ENCODE data around the gene SHISA9. TPM values are rescaled to one million over a fixed set of nuclear protein-coding genes. Genes with fewer than 3 reads are reported as not detected.

The SHISA9 gene
- total and polyA plus RNA-seq, 3 donors from 2014 or later, result 0.46 to 1.0 (median 0.68) TPM

GRCh38 chr16:13238182-13238581, 336.8 kb downstream of the SHISA9 start:
- WGBS, 2 donors, result 41 to 58% methylated on average over 2 of the region's 2 CpGs
- no peak overlapping the region for H3K27ac ChIP-seq
- DNase-seq, result no peak
- H3K9me3 ChIP-seq, result no peaks in the 10 kb centered on the region
- intact Hi-C loops (cut with DNase I; ENCODE audit: low total_unique reads), result no loop called here
- H3K27me3 ChIP-seq, result no peaks in the 10 kb centered on the region
- H3K4me3 ChIP-seq, result no peak overlapping the region
- H3K4me1 ChIP-seq, result no peaks in the 10 kb centered on the region
- TF ChIP-seq POLR2A (IDR thresholded peaks at IDR 0.05) (no peak), CTCF (IDR thresholded peaks at IDR 0.05) (no peak)
- H3K36me3 ChIP-seq (ENCODE audit: low read depth, missing control alignments), result no peaks in the 10 kb centered on the region

- TF ChIP-seq POLR2A (IDR thresholded peaks at IDR 0.05), result no peak
- no peak for TF ChIP-seq CTCF (IDR thresholded peaks at IDR 0.05)
- WGBS, 2 donors, result 86% methylated on average over 3 of the region's 3 CpGs
- H3K27me3 ChIP-seq, result no peaks in the 10 kb centered on the region
- DNase-seq, result no peak
- no peaks in the 10 kb centered on the region for H3K9me3 ChIP-seq
- intact Hi-C loops (cut with DNase I; ENCODE audit: low total_unique reads), result no loop called here
- H3K4me3 ChIP-seq, result no peak overlapping the region
- H3K36me3 ChIP-seq (ENCODE audit: low read depth, missing control alignments), result no peaks in the 10 kb centered on the region
- no peaks in the 10 kb centered on the region for H3K4me1 ChIP-seq
- H3K27ac ChIP-seq, result no peak overlapping the region
These were observed 340.8 kb downstream of the SHISA9 start for GRCh38 chr16:13242201-13242600.

- H3K36me3 ChIP-seq (ENCODE audit: low read depth, missing control alignments), result no peaks in the 10 kb centered on the region
- 90 to 94% methylated on average over 5 of the region's 5 CpGs for WGBS, 2 donors
- DNase-seq, result no peak
These were observed 343.4 kb downstream of the SHISA9 start for GRCh38 chr16:13244770-13245169.

GRCh38 chr16:13245713-13246377, 344.4 kb downstream of the SHISA9 start:
- 77 to 83% methylated on average over 6 of the region's 6 CpGs for WGBS, 2 donors
- Histone ChIP-seq H3K4me1 (no peaks in the 10 kb centered on the region), H3K9me3 (no peaks in the 10 kb centered on the region), H3K4me3 (no peak overlapping the region), H3K27me3 (no peaks in the 10 kb centered on the region), H3K27ac (no peak overlapping the region), H3K36me3 (ENCODE audit: low read depth, missing control alignments) (no peaks in the 10 kb centered on the region)
- intact Hi-C loops (cut with DNase I; ENCODE audit: low total_unique reads), result no loop called here
- TF ChIP-seq CTCF (IDR thresholded peaks at IDR 0.05) (no peak), POLR2A (IDR thresholded peaks at IDR 0.05) (no peak)
- no peak for DNase-seq

More at GRCh38 chr16:13244770-13245169, 343.4 kb downstream of the SHISA9 start:
- no peaks in the 10 kb centered on the region for H3K27me3 ChIP-seq
- intact Hi-C loops (cut with DNase I; ENCODE audit: low total_unique reads), result no loop called here
- H3K4me1 ChIP-seq, result no peaks in the 10 kb centered on the region
- no peak overlapping the region for H3K27ac ChIP-seq
- no peak overlapping the region for H3K4me3 ChIP-seq
- H3K9me3 ChIP-seq, result no peaks in the 10 kb centered on the region
- TF ChIP-seq POLR2A (IDR thresholded peaks at IDR 0.05) (no peak), CTCF (IDR thresholded peaks at IDR 0.05) (no peak)

- 71 to 72% methylated on average over 1 of the region's 1 CpG for WGBS, 2 donors
- TF ChIP-seq POLR2A (IDR thresholded peaks at IDR 0.05) (no peak), CTCF (IDR thresholded peaks at IDR 0.05) (no peak)
- Histone ChIP-seq H3K9me3 (no peaks in the 10 kb centered on the region), H3K36me3 (ENCODE audit: low read depth, missing control alignments) (no peaks in the 10 kb centered on the region), H3K27ac (no peak overlapping the region), H3K4me3 (no peak overlapping the region), H3K27me3 (no peaks in the 10 kb centered on the region), H3K4me1 (no peaks in the 10 kb centered on the region)
- intact Hi-C loops (cut with DNase I; ENCODE audit: low total_unique reads), result no loop called here
- no peak for DNase-seq
These were observed 353.7 kb downstream of the SHISA9 start for GRCh38 chr16:13254998-13255614.
